NK-92 (cell line): ENCODE results near the gene GPT2.
"Not testable (repeated sequence)": the region's sequence is repeated elsewhere in the genome, so short reads cannot be mapped to it uniquely, and the experiment has no call there.

Source experiments
- DNase-seq: peaks from one replicate; lab custom pipeline; 2025; ENCODE audit not compliant: unreplicated experiment; lab: John Stamatoyannopoulos, UW

The GPT2 gene

DNA sequence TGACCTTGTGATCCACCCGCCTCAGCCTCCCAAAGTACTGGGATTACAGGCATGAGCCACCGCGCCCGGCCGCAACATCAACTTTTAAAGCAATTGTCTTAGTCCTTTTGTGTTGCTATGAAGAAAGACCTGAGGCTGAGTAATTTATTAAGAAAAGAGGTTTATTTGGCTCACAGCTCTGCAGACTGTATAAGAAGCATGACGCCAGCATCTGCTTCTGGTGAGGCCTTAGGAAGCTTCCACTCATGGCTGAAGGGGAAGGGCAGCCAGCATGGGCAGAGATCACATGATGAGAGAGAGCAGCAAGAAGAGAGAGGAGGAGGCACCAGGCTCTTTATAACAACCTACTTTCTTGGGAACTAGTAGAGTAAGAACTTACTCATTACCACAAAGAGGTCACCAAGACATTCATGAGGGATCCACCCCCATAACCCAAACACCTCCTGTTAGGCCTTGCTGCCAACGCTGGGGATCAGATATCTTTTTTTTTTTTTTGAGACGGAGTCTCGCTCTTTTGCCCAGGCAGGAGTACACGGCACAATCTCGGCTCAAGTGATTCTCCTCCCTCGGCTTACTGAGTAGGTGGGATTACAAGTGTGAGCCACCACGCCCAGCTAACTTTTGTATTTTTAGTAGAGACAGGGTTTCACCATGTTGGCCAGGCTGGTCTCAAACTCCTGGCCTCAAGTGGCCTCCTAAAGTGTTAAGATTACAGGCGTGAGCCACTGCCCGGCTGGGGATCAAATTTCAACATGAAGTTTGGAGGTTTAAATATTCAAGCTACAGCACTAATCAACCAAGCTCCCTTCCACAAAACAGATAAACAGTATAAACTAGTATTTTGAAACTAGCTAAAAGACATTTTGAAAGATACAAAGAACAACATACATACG lies 21.4 kb upstream of the GPT2 start:
- DNase-seq = no peak

DNA sequence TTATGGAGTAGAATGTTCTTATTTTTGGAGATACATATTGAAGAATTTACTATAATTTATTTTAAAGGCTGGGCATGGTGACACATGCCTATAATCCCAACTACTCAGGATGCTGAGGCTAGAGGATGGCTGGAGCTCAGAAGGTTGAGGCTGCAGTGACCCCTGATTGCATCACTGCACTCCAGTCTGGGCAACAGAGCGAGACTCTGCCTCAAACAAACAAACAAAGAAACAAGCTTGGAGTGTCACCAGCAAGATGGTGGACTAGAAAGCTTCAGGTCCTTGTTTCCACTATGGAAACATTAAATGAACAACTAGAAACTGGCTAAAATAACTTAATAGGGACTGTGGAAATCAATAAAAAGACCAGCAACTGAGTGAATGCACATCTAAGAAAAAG lies 17.9 kb upstream of the GPT2 start:
- DNase-seq = no peak

DNA sequence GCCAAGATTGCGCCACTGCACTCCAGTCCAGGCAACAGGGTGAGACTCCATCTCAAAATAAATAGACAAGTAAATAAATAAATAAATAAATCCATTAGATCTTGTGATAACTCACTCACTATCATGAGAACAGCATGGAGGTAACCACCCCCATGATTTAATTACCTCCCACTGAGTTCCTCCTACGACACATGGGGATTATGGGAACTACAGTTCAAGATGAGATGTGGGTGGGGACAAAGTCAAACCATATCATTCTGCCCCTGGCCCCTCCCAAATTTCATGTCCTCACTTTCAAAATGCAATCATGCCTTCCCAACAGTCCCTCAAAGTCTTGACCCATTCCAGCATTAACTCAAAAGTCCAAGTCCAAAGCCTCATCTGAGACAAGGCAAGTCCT lies 16.7 kb upstream of the GPT2 start:
- not testable (repeated sequence) for DNase-seq

DNA sequence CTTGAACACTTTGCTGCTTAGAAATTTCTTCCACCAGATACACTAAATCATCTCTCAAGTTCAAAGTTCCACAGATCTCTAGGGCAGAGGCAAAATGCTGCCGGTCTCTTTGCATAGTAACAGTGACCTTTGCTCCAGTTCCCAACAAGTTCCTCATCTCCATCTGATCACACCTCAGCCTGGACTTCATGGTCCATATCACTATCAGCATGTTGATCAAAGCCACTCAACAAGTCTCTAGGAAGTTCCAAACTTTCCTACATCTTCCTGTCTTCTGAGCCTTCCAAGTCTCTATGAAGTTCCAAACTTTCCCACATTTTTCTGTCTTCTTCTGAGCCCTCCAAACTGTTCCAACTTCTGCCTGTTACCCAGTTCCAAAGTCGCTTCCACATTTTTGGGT lies 15.3 kb upstream of the GPT2 start:
- DNase-seq = not testable (repeated sequence)

DNA sequence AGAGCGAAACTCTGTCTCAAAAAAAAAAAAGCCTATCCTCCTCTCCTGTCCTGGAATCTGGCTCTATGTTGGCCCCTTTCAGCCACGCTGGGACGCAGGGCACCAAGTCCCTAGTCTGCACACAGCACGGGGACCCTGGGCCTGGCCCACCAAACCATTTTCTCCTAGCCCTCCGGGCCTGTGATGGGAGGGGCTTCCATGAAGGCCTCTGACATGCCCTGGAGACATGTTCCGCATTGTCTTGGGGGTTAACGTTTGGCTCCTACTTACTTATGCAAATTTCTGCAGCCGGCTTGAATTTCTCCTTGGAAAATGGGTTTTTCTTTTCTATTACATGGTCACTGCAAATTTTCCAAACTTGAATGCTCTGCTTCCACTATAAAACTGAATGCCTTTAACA lies 12.6 kb upstream of the GPT2 start:
- DNase-seq = no peak

DNA sequence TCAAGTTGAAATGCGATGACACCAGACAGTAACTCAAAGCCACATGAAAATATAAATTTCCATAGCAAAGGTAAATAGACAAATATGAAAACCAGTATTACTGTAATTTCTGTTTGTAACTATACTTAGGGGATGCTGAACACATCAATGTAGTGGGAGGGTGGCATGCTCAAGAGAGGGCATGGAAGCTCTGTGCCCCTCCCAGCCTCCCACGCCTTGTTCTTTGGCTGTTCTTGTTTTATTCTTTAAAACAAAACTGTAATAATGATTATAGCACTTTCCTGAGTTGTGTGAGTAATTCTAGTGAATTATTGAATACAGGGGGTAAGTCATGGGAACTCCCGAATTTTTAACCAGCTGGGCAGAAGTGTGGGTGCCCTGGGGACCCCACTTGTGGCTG lies 11.0 kb upstream of the GPT2 start:
- DNase-seq = no peak

DNA sequence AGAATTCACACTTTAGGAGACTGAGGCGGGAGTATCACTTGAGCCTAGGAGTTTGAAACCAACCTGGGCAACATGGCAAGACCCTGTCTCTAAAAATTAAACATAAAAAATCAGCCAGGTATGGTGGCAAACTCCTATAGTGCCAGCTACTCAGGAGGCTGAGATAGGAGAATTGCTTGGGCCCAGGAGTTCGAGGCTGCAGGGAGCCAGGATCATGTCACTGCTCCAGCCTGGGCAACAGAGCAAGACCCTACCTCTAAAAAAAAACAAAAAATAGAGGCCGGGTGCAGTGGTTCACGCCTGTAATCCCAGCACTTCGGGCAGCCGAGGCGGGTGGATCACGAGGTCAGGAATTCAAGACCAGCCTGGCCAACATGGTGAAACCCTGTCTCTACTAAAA lies 8.9 kb upstream of the GPT2 start:
- no peak for DNase-seq

DNA sequence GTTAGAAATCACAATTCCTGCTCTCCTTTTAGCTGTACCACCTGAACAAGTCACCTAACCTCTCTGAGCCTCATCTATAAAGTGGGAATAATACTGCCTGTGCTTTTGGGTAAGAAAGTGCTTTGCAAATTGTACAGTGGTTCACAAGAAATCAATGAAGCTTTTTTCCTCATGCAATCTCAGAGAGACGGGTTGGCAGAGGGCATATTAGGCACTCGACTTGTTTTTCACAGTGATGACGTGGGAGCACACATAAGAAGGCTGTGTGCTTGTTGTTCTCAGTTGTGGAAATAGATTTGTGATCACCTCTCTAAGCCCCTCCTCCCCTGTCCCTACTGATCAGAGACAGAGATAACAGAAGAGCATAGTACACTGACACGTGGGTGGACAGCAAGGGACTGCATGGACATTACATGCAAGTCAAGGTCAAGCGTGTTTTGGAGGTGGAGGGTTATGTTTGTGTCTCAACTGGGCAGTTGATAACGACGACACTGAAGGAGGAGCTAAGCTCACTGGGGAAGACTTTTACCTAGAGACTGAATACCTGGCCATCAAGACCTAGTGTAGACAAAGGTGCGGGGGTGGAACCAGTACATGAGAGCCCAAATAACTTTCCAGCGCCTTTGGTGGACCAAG lies 1.7 kb upstream of the GPT2 start:
- DNase-seq = no peak

DNA sequence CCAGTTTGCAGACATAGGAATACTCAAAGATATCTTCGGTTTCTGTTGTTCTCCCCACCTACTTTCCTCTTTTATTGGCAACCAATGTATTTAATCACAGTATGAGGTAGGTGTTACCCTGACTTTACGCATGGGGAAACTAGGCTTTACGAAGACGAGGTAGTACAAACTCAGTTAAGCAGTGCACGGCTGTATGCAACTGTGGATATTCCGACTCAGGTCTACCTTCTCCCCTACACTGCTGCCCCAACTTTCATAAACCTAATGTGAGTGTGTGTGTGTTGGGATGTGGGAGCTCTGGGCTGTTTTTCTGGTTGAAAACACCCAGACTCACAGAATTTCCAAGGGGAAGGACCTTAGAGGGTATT lies 1.2 kb upstream of the GPT2 start:
- DNase-seq = no peak

DNA sequence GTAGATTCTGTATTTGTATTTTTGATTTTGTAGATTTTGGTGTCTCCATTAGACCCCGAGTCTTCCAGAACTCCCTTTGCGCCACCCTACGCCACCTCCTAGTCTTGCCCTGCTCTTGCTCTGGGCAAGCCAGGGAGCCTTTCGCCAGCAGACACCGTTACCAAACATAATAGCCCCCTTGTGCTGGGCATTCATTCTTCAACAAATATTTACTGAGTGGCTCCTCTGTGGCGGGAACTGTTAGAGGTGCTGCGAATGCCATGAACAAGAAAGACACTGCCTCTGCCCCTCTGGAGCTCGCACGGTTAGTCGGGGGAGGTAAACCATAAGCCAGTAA lies 841 bp upstream of the GPT2 start:
- DNase-seq = no peak

DNA sequence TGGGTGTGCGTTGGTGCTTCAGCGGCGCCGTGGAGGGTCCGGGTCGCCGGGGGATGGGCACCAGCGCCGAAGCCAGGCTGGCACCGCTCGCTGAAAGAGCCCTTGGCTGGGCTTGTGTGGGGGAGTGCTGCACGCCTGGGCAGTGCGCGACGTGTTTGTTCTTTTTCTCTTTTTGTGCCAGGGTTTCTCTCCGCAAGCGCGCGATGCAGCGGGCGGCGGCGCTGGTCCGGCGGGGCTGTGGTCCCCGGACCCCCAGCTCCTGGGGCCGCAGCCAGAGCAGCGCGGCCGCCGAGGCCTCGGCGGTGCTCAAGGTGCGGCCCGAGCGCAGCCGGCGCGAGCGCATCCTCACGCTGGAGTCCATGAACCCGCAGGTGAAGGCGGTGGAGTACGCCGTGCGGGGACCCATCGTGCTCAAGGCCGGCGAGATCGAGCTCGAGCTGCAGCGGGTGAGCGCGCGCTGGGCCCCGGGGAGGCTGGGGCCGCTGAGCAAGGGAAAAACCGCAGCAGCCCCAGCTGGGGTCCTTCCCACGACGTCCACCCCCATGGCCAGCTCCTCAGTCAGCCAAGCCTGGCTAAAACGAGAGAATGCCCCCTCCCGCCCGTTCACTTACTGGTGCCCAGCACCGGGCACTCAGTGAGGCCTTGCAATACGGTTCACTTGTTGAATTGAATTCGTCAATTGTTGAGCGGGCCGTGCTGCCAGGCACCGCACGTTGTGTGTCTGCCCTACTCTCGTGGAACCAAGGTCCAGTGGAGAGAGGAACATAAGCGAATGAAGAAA lies 541 bp downstream of the GPT2 start:
- DNase-seq = no peak

DNA sequence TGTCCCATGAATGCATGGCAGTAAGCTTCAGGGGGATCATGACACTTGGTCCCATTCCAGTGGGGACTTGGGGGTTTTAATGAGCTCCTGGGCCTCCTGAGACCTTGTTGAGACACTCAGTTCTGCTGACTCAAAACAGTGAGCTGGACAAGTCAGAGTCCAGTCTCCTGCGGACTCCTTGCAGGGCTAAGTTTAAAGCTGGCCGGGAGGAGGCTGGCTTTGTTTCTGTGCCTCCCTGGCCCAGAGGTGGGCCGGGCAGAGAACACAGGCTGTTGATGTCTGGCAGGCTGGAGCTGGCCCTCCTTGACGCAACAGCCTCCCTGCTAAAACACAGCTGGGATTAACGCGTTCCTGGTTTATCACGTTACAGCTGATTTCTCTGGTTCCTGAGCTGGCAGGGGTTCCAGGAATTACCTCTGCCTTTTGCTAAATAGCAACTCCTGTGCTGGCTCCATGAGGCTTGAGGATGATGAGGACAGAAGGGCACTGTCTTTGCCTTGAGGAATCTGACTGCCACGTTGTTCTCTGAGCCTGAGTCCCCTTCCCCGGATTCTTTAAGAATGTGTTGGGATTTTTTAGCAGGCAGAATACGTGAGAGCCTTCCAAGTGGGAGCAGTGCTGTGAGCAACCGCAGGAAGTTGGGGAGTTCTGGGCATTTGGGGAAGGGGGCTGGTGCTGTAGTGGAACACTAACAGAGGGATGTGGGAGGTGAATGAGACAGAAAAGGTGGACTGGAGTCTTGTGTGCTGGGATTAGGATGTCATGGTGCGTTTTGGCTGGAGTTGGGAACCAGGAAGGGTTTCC lies 2.0 kb downstream of the GPT2 start:
- no peak for DNase-seq

DNA sequence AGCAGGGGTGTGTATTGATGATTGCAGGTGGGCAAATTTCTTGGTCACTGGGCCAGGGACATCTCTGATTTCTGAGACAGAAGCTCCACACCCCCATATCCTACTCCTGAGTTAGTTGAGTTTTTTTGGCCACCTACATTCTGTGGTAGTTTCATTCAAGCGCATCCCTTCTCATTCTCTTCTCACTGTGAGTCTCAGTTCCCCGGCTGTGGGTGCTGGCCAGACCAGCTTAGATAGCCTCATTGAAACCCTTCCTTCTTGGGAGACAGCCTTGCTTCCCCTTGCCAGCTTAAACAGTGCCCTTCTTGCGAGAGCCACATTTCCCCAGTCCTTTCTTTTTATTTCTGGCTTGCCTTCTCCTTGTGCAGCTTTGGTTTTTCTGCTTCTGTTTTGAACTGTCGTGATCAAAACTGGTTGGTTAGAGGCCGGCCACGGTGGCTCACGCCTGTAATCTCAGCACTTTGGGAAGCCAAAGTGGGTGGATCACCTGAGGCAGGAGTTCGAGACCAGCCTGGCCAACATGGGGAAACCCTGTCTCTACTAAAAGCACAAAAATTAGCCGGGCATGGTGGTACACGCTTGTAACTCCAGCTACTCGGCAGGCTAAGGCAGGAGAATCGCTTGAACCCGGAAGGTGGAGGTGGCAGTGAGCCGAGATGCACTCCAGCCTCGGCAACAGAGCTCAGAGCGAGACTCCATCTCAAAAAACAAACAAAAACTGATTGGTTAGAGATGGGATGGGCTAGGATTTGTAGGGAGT lies 2.8 kb downstream of the GPT2 start:
- no peak for DNase-seq

DNA sequence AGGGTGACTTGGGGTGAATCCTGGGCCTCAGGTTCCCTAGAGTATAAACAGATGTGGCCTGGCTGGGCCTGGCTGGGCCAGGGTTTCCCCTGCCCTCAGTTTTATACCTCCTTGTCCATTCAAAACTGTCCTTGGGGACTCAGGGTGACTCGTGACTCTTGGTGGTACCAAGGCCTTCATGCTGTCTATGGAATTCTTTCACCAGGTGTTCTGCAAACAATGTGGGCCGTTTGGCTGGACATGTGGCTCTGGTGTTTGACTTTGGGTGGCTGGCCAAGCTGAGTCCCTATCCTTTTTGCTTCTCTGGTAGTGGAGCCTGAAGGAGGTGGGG lies 3.3 kb downstream of the GPT2 start:
- no peak for DNase-seq

DNA sequence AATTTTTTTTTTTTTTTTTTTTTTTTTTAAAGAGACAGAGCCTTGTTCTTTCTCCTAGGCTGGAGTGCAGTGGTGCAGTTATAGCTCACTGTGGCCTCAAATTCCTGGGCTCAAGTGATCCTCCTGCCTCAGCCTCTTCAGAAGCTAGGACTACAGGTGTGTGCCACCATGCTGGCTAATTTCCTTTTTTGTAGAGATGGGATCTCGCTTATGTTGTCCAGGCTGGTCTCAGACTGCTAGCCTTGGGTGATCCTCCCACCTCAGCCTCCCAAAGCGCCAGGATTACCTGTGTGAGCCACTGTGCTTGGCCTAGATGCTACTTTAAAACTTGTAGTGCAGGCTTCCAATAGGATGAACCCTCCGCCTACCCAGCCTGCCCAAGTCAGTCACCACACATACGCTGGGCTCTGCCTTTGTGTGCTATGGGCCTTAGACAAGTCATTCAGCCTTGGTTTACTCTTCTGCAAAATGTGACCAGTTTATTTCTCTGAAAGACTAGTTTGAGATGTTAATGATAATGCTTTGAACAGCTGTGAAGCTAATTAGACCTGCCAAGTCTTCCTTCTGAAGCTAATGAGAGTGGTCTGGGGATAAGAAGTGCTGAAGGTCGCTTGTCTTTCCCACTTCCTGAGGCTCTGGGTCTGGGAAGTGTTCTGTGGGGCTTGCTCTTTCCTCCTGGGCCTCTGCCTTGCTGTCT lies 5.2 kb downstream of the GPT2 start:
- no peak for DNase-seq

DNA sequence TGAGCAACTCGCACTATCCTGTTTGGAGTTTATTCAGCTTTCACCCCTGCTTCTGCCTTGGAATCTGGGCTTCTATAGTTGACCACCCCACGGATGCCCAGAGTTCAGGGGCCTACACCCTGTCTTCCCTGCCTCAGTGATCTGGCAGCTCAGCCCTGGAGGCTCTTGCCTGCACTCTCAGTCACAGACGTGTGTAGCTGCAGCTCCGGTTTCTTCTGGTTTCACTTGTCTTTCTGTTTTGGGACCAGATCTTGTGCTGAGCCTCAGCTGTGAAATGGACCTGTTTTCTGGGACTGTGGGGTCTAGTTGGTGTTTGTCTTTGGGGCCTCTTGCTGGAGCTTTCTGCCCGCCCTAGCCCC lies 5.8 kb downstream of the GPT2 start:
- no peak for DNase-seq

DNA sequence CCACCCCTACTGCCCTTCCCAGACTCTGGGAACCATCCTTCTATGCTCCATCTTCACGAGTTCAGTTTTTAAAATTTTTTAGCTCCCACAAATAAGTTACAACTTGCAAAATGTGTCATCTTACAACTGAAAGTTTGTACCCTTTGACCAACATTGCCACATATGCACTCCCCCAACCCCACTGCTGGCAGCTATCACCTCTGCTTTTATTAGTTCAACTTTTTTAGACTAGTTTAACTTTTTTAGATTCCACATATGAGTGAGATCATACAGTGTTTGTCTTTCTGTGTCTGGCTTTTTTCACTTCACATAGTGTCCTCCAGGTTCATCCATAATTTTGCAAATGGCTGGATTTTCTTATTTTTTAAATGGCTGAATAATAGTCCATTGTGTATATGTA lies 7.7 kb downstream of the GPT2 start:
- DNase-seq = no peak

DNA sequence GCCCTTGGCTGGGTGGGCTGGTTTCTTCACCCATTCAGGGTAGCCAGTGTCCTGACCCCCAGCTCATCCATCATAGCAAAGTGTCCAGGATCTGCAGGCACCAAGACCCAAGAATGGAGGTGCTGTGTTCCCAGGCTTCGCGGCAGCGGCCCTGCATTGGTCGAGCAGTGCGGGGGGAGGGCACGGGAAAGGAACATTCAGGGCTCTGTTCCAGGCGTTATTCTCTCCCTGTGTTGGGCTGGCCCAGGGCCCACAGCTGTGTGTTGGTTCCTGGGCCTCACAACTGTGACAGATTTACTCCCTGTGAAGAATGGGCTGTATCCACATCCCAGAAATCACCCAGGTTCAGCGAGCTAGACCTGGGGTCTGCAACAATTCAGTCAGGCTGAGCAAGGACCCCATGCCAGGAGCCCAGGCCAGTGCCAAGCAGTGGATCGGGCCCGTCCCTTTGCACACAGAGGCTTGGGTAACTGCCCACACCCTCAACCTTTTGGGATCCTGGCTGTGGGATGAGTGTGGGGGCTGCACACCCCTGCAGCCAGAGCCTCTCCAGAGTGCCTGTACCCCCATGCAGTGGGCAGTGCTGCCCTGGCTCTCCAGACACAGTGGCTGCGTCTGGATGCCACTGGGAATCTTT lies 10.0 kb downstream of the GPT2 start:
- DNase-seq = no peak

DNA sequence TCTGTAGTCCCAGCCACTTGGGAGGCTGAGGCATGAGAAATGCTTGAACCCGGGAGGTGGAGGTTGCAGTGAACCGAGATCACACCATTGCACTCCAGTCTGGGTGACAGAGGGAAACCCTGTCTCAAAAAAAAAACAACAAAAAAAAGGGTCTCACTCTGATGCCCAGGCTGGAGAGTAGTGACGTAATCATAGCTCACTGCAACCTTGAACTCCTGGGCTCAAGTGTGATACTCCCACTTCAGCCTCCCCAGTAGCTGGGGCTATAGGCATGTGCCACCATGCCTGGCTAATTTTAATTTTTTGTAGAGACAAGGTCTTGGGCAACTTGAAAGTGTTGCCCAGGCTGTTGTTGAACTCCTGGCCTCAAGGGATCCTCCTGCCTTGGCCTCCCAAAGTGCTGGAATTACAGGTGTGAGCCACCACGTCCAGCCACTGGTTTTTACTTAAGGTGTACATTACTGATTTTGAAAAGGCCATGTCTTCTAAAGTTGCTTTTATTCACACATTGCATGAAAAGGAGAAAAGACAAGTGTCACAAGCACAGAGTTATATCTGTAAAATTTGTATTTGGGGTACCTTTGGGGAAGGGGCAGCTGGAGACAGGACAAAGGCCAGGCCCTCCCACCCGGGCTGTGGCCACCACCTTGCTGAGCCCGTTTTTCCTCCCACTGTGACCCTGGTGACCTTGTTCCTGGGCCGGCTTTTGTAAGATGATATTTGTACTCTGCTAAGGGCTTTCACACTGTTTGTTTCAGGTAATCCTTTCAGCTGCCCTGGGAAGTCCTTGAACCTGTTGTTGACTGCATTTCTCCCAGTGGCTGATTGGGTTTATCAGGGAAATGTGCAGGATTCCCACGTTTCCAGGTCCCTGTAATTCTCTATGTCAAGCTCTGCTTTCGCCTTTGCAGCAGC lies 11.5 kb downstream of the GPT2 start:
- DNase-seq = no peak
